ENCODE measurements around the gene LPAR1.

DNA sequence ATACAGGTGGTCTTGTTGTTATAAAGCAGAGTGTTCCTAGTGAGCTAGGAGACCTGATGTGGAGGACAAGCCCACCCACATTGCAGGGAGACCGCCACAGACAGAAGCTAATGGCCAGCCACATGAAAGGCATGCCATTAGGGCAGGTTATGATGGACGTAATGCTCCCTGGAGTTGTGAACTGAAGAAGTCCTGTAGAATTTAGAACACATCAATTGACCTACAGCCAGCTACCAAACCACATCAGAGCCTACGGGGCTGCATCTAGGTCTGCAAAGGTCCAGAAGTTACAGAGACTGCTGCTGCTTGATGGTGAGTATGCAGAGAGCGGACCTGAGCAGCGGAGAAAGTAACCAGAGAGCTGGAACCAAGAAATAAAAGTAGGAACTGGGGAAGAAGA is 116.6 kb downstream of the LPAR1 start:
- TF ChIP-seq POLR2A (IDR thresholded peaks at IDR 0.05) (no peak), CTCF (IDR thresholded peaks at IDR 0.05) (no peak)

All from heart left ventricle (tissue), 13 donors.